Epithelial cell of proximal tubule (primary cell): ENCODE results near the gene BEX3. TPM values are rescaled to one million over a fixed set of nuclear protein-coding genes. Genes with fewer than 3 reads are reported as not detected.
"Not testable (repeated sequence)": the region's sequence is repeated elsewhere in the genome, so short reads cannot be mapped to it uniquely, and the experiment has no call there.

Source experiments
- DNase-seq: peaks from one replicate; pipeline ENCODE4 v3.0.0-alpha.2; 2011; ENCODE audit warnings: low read depth
- H3K4me3 ChIP-seq: 2 replicates; pipeline ENCODE4 v1.5.1; 2011; ENCODE audit warnings: low read depth, mild to moderate bottlenecking, low read length
- total RNA-seq: library from RNA; depleted of rRNA; stranded (reverse); fragments of >200 nt; gene quantifications from 2 replicates; pipeline ENCODE4 v1.2.3, GENCODE V29; 2015
- TF ChIP-seq, protein P1 (sequence below): conservative IDR thresholded peaks from 2 replicates; pipeline ENCODE4 v1.5.1; 2012; ENCODE audit warnings: low read depth, mild to moderate bottlenecking, low read length

Gene BEX3
- total RNA-seq, 1 donor from 2014 or later: 261 TPM

GRCh38 chrX:103347682-103348397, 28.5 kb upstream of the BEX3 start:
- no peak overlapping the region for H3K4me3 ChIP-seq
- TF ChIP-seq, protein P1, sequence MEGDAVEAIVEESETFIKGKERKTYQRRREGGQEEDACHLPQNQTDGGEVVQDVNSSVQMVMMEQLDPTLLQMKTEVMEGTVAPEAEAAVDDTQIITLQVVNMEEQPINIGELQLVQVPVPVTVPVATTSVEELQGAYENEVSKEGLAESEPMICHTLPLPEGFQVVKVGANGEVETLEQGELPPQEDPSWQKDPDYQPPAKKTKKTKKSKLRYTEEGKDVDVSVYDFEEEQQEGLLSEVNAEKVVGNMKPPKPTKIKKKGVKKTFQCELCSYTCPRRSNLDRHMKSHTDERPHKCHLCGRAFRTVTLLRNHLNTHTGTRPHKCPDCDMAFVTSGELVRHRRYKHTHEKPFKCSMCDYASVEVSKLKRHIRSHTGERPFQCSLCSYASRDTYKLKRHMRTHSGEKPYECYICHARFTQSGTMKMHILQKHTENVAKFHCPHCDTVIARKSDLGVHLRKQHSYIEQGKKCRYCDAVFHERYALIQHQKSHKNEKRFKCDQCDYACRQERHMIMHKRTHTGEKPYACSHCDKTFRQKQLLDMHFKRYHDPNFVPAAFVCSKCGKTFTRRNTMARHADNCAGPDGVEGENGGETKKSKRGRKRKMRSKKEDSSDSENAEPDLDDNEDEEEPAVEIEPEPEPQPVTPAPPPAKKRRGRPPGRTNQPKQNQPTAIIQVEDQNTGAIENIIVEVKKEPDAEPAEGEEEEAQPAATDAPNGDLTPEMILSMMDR: no peak
- DNase-seq: no peak

DNA sequence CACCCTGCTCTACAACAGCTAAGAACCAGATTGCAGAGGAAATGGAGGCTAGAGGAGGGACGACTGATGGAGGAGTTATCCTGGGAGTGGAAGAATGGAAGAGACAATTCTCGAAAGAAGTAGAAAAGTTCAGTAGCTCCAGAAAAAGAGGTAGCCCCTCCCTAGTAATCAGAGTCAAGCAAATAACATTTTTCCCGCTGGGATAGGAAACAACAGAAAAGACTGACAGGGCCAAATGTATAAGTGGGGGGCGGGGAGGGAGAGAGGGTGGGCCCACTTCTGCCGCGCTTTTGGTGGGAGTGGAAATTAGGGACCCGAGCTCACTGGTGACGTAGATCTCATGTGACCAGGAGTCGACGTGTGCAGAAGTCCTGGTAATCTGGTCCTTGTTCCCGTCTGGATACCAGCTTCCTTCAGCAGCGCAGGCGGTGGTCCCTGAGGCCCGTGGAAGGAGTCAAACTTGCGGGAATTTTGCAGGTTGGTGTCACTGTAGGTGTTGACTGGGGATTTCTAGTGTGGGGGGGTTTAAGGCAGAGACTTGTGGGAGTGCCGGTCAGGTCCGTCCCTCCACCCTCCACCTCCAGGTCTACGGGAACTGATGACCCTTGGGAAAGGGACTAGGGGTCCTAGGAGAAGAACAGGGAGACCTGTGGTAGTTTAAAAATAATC, 20.1 kb upstream of the BEX3 start, which contains the start of gene TCEAL9:
TCEAL9 (plus strand) TSS at position 377 of the 669 bp plus-strand sequence. CDS start 1,179 bp downstream, outside the sequence.
- TF ChIP-seq, protein P1: no peak
- DNase-seq: no peak

DNA sequence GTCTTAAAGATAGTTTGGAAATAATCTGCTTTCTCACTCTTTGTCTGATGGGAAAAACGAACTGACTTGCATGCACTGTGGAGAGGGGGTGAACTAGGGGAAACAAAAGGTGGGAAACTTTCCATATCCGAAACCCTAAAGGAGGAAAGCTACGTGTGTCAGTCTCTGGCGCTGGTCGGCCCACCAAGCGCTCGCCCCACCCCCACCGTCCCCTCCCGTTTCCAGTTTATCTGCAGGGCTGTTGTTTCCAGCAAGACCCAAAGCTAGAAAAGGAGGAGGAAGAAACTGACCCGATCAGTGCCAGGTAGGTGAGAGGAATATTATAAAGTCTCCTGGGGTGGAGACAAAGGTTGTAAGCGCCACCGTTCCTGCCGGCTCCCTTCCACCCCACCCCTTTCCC, 19.5 kb upstream of the BEX3 start:
- H3K4me3 ChIP-seq: peak overlapping the region; percentile 85

More for the DNA sequence above, 20.1 kb upstream of the BEX3 start, which contains the start of gene TCEAL9:
- H3K4me3 ChIP-seq: peak within 1 kb of the TSS; percentile 85

GRCh38 chrX:103357871-103358270, 18.5 kb upstream of the BEX3 start:
- TF ChIP-seq, protein P1: no peak
- DNase-seq: no peak
- peak overlapping the region; percentile 85 for H3K4me3 ChIP-seq

More for the DNA sequence above, 19.5 kb upstream of the BEX3 start:
- TF ChIP-seq, protein P1: no peak
- DNase-seq: no peak

DNA sequence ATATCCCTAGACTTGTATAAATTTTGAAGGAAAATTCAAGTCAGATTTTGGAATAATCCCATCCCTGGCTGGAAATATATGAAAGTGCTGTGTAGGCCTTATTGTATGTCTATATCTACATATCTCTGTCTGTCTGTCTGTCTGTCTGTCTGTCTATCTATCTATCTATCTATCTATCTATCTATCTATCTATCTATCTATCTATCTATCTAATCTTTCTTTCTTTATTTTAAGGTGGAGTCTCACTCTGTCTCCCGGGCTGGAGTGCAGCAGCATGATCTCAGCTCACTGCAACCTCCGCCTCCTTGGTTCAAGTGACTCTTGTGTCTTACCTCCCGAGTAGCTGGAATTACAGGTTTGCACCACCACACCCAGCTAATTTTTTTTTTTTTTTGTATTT, 16.7 kb upstream of the BEX3 start:
- not testable (repeated sequence) for DNase-seq, H3K4me3 ChIP-seq

- TF ChIP-seq, protein P1: no peak
- DNase-seq: no peak
- H3K4me3 ChIP-seq: no peak overlapping the region
These were observed 16.2 kb upstream of the BEX3 start for GRCh38 chrX:103360092-103360491.

DNA sequence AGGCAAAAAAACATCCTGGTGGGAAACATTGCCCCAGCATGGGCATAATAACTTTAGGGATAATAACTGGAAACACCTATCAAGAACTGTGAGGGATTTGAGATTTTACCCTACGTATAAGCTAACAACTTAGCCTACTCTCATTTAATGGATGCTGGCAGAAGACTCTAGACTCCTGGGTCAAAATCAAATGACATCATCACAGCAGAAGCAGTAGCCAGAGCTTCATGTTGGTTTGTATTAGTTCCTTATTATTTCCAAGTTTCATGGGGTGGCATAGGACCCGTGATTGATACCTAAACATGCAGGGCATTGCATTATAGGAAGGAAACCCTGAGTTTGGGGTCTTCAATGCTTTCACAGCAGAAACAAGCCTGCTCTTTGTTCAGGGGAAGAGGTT, 15.4 kb upstream of the BEX3 start:
- no peak for DNase-seq
- no peak overlapping the region for H3K4me3 ChIP-seq
- TF ChIP-seq, protein P1: no peak
